GM12878 (cell line): ENCODE results near the gene S100A3. TPM values are rescaled to one million over a fixed set of nuclear protein-coding genes. Genes with fewer than 3 reads are reported as not detected.
"Not testable (repeated sequence)": the region's sequence is repeated elsewhere in the genome, so short reads cannot be mapped to it uniquely, and the experiment has no call there.

Source experiments
- ATAC-seq: fragments of 200-7000 bp; cut with Tn5 transposase; 3 replicates; pipeline ENCODE4 v1.9.1; 2020; ENCODE audit warnings: mild to moderate bottlenecking, moderate library complexity
- BruUV-seq: library from RNA; stranded (reverse); fragments of 400-500 nt; replicated peaks from 2 replicates; lab custom pipeline; 2021; lab: Mats Ljungman, UMichigan
- CTCF ChIA-PET: fragments of 300-600 bp; sonication (Branson Sonifier 250); formaldehyde crosslinking; extraction: SDS; loops from one replicate; lab custom pipeline; 2021; ENCODE audit warnings: inconsistent platforms; lab: Yijun Ruan, JAX
- POLR2A ChIA-PET: fragments of 350-600 bp; formaldehyde crosslinking; extraction: SDS; loops from one replicate; lab custom pipeline; 2021; ENCODE audit warnings: inconsistent platforms; lab: Charles Lee
- RAD21 ChIA-PET: fragments of 300-600 bp; sonication (Branson Sonifier 250); formaldehyde crosslinking; loops from one replicate; lab custom pipeline; 2023; ENCODE audit warnings: antibody characterized with exemption; ENCODE audit not compliant: unreplicated experiment; lab: Charles Lee
- SMC1A ChIA-PET: fragments of 300-600 bp; sonication (Branson Sonifier 250); formaldehyde crosslinking; loops from one replicate; lab custom pipeline; 2023; ENCODE audit not compliant: unreplicated experiment, uncharacterized antibody; lab: Charles Lee
- DNase-seq: peaks from one replicate; pipeline ENCODE4 v3.0.0-alpha.2; 2011; ENCODE audit warnings: low read depth, low spot score
- FAIRE-seq: peaks from 3 replicates; lab custom pipeline; 2011; peaks lifted over from hg19 to GRCh38; lab: Jason Lieb, UNC
- H2AFZ ChIP-seq: 2 replicates; pipeline ENCODE4 v1.6.0; 2011; ENCODE audit warnings: low read depth, low read length, control low read depth; ENCODE audit not compliant: control insufficient read depth
- H3K27ac ChIP-seq: 2 replicates; pipeline ENCODE4 v1.5.1; 2011; ENCODE audit warnings: control low read depth; ENCODE audit not compliant: control insufficient read depth, insufficient read depth
- H3K27me3 ChIP-seq, 2 experiments: replicated peaks in 1 of 2; 2 replicates each; pipeline versions ENCODE4 v1.6.0 to v1.6.1; 2011; ENCODE audit warnings: low read length in 1 of 2; ENCODE audit not compliant: control insufficient read depth in 2 of 2, insufficient read depth in 2 of 2
- H3K36me3 ChIP-seq, 2 experiments: 2 replicates each; pipeline ENCODE4 v1.5.1; 2011; ENCODE audit warnings: low read length in 1 of 2; ENCODE audit not compliant: control insufficient read depth in 2 of 2, insufficient read depth in 2 of 2
- H3K4me1 ChIP-seq: 2 replicates; pipeline ENCODE4 v1.6.1; 2011; ENCODE audit warnings: mild to moderate bottlenecking, low read length, moderate library complexity, mixed read lengths; ENCODE audit not compliant: control insufficient read depth, insufficient read depth
- H3K4me2 ChIP-seq: 2 replicates; pipeline ENCODE4 v1.6.0; 2011; ENCODE audit warnings: control low read depth; ENCODE audit not compliant: control insufficient read depth, insufficient read depth
- H3K4me3 ChIP-seq: fragments of 200-600 bp; sonication (generic); 2 replicates; pipeline ENCODE4 v1.5.1; 2016
- H3K79me2 ChIP-seq: 2 replicates; pipeline ENCODE4 v1.6.0; 2011; ENCODE audit warnings: low read length; ENCODE audit not compliant: control insufficient read depth, insufficient read depth
- H3K9ac ChIP-seq: 2 replicates; pipeline ENCODE4 v1.8.0; 2011; ENCODE audit warnings: low read length, control low read depth, mixed read lengths; ENCODE audit not compliant: control insufficient read depth, insufficient read depth
- H3K9me3 ChIP-seq: replicated peaks from 3 replicates; pipeline ENCODE4 v1.5.1; 2011; ENCODE audit warnings: mild to moderate bottlenecking, low read length; ENCODE audit not compliant: control insufficient read depth, insufficient read depth
- H4K20me1 ChIP-seq: 2 replicates; pipeline ENCODE4 v1.6.0; 2011; ENCODE audit not compliant: control insufficient read depth, insufficient read depth
- WGBS: methylation state at CpG from one replicate; pipeline ENCODE4 v1.1.6; 2016; ENCODE audit warnings: low lambda C conversion rate; ENCODE audit not compliant: insufficient replicate concordance, insufficient coverage; ENCODE audit errors: missing lambda C conversion rate; 5-methylcytosine and 5-hydroxymethylcytosine counted together
- in situ Hi-C: fragments of 300-500 bp; cut with MboI; formaldehyde crosslinking; loops from 9 replicates; pipeline ENCODE4 v1.14.3; 2018; ENCODE audit warnings: mixed read lengths
- intact Hi-C: fragments of 100-400 bp; cut with micrococcal nuclease; formaldehyde crosslinking; loops from one replicate; pipeline ENCODE4 v1.14.2; 2022; ENCODE audit not compliant: unreplicated experiment
- polyA plus RNA-seq, 11 experiments: library from polyadenylated mRNA; depleted of rRNA in 4 of 11; unstranded in 6 of 11; stranded (reverse) in 5 of 11; fragments of >200 nt; fragmentation: Nextera tagmentation in 4 of 11; fragmentation: Illumina TruSeq in 1 of 11; extraction: Ambion mirVana in 4 of 11; extraction: Trizol in 1 of 11; gene quantifications; 1 replicate in 1 of 11; 2 replicates in 10 of 11; pipeline versions ENCODE4 v1.2.1 to v1.2.3, GENCODE V29; 2011 to 2016; ENCODE audit warnings: inconsistent platforms in 2 of 11, missing spikeins in 2 of 11, low read depth in 1 of 11
- total RNA-seq, 4 experiments: library from RNA; depleted of rRNA in 3 of 4; stranded (reverse); fragments of >200 nt in 3 of 4; fragmentation: Illumina TruSeq in 1 of 4; extraction: Trizol in 1 of 4; gene quantifications; 2 replicates each; pipeline versions ENCODE4 v1.2.1 to v1.2.3, GENCODE V29; 2013 to 2021

S100A3 gene
- total and polyA plus RNA-seq, 10 of the 15 experiments (the other 5 are each of a cell fraction or from before 2014, with no cell fraction given) = 0.32 to 0.45 TPM; not detected in 8

DNA sequence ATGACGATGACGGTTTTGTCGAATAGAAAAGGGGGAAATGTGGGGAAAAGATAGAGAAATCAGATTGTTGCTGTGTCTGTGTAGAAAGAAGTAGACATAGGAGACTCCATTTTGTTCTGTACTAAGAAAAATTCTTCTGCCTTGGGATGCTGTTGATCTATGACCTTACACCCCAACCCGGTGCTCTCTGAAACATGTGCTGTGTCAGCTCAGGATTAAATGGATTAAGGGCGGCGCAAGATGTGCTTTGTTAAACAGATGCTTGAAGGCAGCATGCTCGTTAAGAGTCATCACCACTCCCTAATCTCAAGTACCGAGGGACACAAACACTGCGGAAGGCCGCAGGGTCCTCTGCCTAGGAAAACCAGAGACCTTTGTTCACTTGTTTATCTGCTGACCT, 26.4 kb upstream of the S100A3 start:
- RAD21 ChIA-PET = interaction anchor here (0.6 kb wide), 1 partner anchor 117 kb away, joined by 3 read pairs; no protein-coding TSS in a partner anchor
- H3K4me1 ChIP-seq, FAIRE-seq, BruUV-seq, H3K27ac ChIP-seq, intact Hi-C loops, H4K20me1 ChIP-seq, ATAC-seq, H3K4me3 ChIP-seq, H3K9me3 ChIP-seq, H3K4me2 ChIP-seq, in situ Hi-C loops, H3K27me3 ChIP-seq, DNase-seq, H2AFZ ChIP-seq, H3K36me3 ChIP-seq, H3K9ac ChIP-seq, H3K79me2 ChIP-seq: not testable (repeated sequence)
- SMC1A ChIA-PET = interaction anchor here (1.0 to 2.3 kb wide), 2 partner anchors 9 to 65 kb away, joined by 3 to 9 read pairs; no protein-coding TSS in a partner anchor
- 81% methylated on average over 10 of the region's 10 CpGs for WGBS
- CTCF ChIA-PET = interaction anchor here (0.9 to 2.4 kb wide), 5 partner anchors 9 to 411 kb away, joined by 3 to 12 read pairs (median 3); partner anchors contain the start of gene RAB13
- POLR2A ChIA-PET = interaction anchor here (1.0 kb wide), 1 partner anchor 48 kb away, joined by 3 read pairs; no protein-coding TSS in a partner anchor

DNA sequence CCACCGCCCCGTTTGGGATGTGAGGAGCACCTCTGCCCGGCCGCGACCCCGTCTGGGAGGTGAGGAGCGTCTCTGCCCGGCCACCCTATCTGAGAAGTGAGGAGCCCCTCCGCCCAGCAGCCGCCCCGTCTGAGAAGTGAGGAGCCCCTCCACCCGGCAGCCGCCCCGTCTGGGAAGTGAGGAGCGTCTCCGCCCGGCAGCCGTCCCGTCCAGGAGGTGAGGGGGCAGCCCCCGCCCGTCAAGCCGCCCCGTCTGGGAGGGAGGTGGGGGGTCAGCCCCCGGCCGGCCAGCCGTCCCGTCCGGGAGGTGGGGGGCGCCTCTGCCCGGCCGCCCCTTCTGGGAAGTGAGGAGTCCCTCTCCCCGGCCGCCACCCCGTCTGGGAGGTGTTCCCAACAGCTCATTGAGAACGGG, 26.0 kb upstream of the S100A3 start:
- 79% methylated on average over 17 of the region's 35 CpGs for WGBS
- BruUV-seq, SMC1A ChIA-PET: not testable (repeated sequence)

More for the DNA sequence above, 26.0 kb upstream of the S100A3 start:
- H3K9me3 ChIP-seq, FAIRE-seq, H4K20me1 ChIP-seq, H3K4me3 ChIP-seq, H3K27ac ChIP-seq, H3K4me2 ChIP-seq, POLR2A ChIA-PET, DNase-seq, H3K4me1 ChIP-seq, H2AFZ ChIP-seq, in situ Hi-C loops, H3K79me2 ChIP-seq, intact Hi-C loops, H3K9ac ChIP-seq, CTCF ChIA-PET, RAD21 ChIA-PET, H3K27me3 ChIP-seq, H3K36me3 ChIP-seq, ATAC-seq: not testable (repeated sequence)
